Stimulated activated naive CD8-positive, alpha-beta T cell treated with anti-CD3 and anti-CD28 coated beads, Interleukin-15, amount 100 ng/mL, for 72 hours (primary cell): ENCODE measurements around the gene LETM1.

ENCODE experiments used
- ATAC-seq: fragments of 150-1000 bp; cut with Tn5 transposase; 2 replicates; pipeline ENCODE4 v1.10.0; 2021; ENCODE audit warnings: mild to moderate bottlenecking, moderate library complexity
- DNase-seq, 2 donors: peaks; one replicate each; pipeline ENCODE4 v3.0.0; 2021 to 2022
- H3K27ac Mint-ChIP-seq, 2 donors: one replicate each; pipeline ENCODE4 v1.8.0; 2022; ENCODE audit warnings: mild to moderate bottlenecking in 2 of 2, mixed read lengths in 2 of 2, moderate library complexity in 2 of 2
- H3K27me3 Mint-ChIP-seq: one replicate; pipeline ENCODE4 v1.8.0; 2022; ENCODE audit warnings: mixed read lengths
- H3K4me1 Mint-ChIP-seq: one replicate; pipeline ENCODE4 v1.8.0; 2022; ENCODE audit warnings: mild to moderate bottlenecking, mixed read lengths
- H3K4me3 Mint-ChIP-seq, 2 donors: one replicate each; pipeline ENCODE4 v1.8.0; 2022; ENCODE audit warnings: mild to moderate bottlenecking in 2 of 2, mixed read lengths in 2 of 2, moderate library complexity in 1 of 2
- H3K9me3 Mint-ChIP-seq, 2 donors: one replicate each; pipeline ENCODE4 v1.8.0; 2022; ENCODE audit warnings: mixed read lengths in 2 of 2

Gene LETM1

DNA sequence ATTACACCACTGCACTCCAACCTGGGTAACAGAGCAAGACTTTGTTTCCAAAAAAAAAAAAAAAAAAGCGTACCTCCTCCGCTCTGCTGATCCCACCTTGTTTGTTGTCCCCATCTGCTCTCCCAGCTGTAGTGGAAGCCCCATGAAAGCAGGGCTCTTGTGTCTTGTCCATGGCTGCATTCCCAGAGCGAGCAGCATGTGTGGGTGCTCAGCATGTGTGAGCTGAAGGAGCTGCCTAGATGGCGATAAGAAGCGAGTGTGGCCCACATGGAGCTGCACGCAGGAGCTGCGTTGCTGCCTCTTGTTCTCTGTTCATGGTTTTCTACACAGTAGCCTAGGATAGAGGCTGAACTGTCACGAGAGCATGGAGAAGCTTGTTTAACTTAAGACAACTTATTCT is 27.6 kb upstream of the LETM1 start:
- Mint-ChIP-seq H3K27ac (no peak overlapping the region), H3K9me3 (no peaks in the 10 kb centered on the region)
- ATAC-seq = no peak

GRCh38 chr4:1882850-1883271 is 26.9 kb upstream of the LETM1 start:
- H3K27me3 Mint-ChIP-seq = no peaks in the 10 kb centered on the region
- H3K9me3 Mint-ChIP-seq = no peaks in the 10 kb centered on the region
- DNase-seq (no peak), ATAC-seq (no peak)
- no peak overlapping the region for H3K27ac Mint-ChIP-seq
- no peak overlapping the region for H3K4me3 Mint-ChIP-seq
- peaks cover 30% of the 10 kb centered on the region for H3K4me1 Mint-ChIP-seq

More for the DNA sequence above, 27.6 kb upstream of the LETM1 start:
- H3K27me3 Mint-ChIP-seq = no peaks in the 10 kb centered on the region
- DNase-seq = no peak
- no peak overlapping the region for H3K4me3 Mint-ChIP-seq
- H3K4me1 Mint-ChIP-seq = peaks cover 27% of the 10 kb centered on the region

DNA sequence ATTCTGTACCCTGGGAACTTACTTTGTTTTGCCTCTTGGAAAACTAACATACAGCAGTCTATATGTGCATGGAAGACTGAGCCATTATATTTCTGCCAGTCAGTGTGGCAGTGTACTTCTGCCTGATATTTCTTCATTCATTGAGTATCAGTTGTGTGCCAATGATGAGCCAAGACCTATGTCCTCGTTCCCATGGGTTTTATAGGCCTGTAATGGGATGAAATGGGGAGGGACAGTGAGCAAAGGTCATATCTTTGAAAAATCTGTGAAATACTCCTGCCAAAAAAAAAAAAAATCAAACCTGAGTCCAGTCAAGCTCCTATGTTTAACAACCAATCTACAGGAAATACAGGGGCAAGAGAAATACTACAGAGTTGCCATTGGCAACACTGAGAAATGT is 24.4 kb upstream of the LETM1 start:
- DNase-seq = no peak
- Mint-ChIP-seq H3K27me3 (no peaks in the 10 kb centered on the region), H3K27ac (no peak overlapping the region), H3K4me1 (peaks cover 35% of the 10 kb centered on the region), H3K4me3 (no peak overlapping the region), H3K9me3 (no peaks in the 10 kb centered on the region)
- no peak for ATAC-seq

GRCh38 chr4:1879485-1879884 is 23.5 kb upstream of the LETM1 start:
- no peak overlapping the region for H3K27ac Mint-ChIP-seq
- H3K9me3 Mint-ChIP-seq = no peaks in the 10 kb centered on the region
- no peak overlapping the region for H3K4me3 Mint-ChIP-seq
- DNase-seq (no peak), ATAC-seq (no peak)
- H3K27me3 Mint-ChIP-seq = no peaks in the 10 kb centered on the region
- peaks cover 38% of the 10 kb centered on the region for H3K4me1 Mint-ChIP-seq

- no peaks in the 10 kb centered on the region for H3K27me3 Mint-ChIP-seq
- H3K4me1 Mint-ChIP-seq = peaks cover 61% of the 10 kb centered on the region
These were observed 18.2 kb upstream of the LETM1 start for GRCh38 chr4:1874201-1874600.

GRCh38 chr4:1873776-1874175 is 17.8 kb upstream of the LETM1 start:
- Mint-ChIP-seq H3K4me1 (peaks cover 60% of the 10 kb centered on the region), H3K4me3 (peak overlapping the region; percentile 22 to 29), H3K27ac (no peak overlapping the region), H3K27me3 (no peaks in the 10 kb centered on the region), H3K9me3 (no peaks in the 10 kb centered on the region)
- DNase-seq = no peak
- no peak for ATAC-seq

More at GRCh38 chr4:1874201-1874600, 18.2 kb upstream of the LETM1 start:
- ATAC-seq (no peak), DNase-seq (no peak)
- Mint-ChIP-seq H3K4me3 (peak overlapping the region; percentile 22 to 29), H3K9me3 (no peaks in the 10 kb centered on the region), H3K27ac (no peak overlapping the region)

DNA sequence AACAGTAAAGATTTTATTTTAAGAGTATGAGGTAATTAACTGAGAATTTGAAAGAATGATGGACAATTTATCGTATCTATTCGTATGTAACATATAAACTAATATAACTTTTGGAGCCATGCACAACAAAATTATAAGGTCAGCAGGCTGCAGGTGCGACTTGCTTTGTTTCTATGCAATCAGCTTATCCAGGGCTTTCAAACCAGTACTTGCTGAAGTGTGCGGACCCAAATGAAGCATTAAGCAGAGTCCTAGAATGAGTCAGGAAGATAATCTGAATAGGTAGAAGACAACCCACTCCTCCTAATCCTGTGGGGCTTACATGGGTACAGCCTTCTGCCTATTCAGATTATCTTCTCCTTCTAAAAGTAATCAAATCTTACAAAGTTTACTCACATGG is 17.3 kb upstream of the LETM1 start:
- ATAC-seq (no peak), DNase-seq (no peak)
- H3K4me3 Mint-ChIP-seq = peak overlapping the region; percentile 87 to 94
- H3K27me3 Mint-ChIP-seq = no peaks in the 10 kb centered on the region
- H3K4me1 Mint-ChIP-seq = peaks cover 55% of the 10 kb centered on the region
- peak overlapping the region; percentile 94 to 95 for H3K27ac Mint-ChIP-seq
- no peaks in the 10 kb centered on the region for H3K9me3 Mint-ChIP-seq

GRCh38 chr4:1872870-1873269 is 16.9 kb upstream of the LETM1 start:
- peak; percentile 49 for ATAC-seq
- H3K4me3 Mint-ChIP-seq = peak overlapping the region; percentile 87 to 94
- H3K27ac Mint-ChIP-seq = peak overlapping the region; percentile 94 to 95
- peaks cover 54% of the 10 kb centered on the region for H3K4me1 Mint-ChIP-seq
- H3K27me3 Mint-ChIP-seq = no peaks in the 10 kb centered on the region
- H3K9me3 Mint-ChIP-seq = no peaks in the 10 kb centered on the region
- DNase-seq = peak; percentile 35 to 43

DNA sequence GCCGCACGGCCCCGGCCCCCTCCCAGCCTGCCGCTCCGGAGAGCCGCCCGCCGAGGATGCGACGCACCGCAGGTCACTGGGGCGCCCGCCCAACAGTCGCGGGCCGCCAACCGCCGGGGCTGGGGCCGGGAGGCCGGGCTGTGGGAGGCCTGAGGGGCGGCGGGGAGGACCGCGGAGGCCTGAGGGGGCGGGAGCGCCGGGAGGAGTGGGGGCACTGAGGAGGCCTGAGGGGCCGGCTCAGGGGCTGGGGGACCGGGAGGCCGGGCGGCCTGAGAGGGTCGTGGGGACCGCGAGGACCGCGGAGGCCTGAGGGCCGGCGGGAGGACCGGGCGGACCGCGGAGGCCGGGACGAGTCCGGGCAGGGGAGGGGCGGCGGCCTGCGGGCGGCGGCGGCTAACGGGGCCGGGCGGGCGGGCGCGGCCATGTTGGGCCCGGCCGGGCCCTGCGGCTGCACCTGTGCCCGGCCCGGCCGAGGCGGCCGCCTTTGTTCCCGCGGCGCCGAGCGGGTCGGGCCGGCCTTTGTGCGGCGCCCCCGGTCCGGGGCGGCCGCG is 15.6 kb upstream of the LETM1 start:
- peaks cover 47% of the 10 kb centered on the region for H3K4me1 Mint-ChIP-seq
- DNase-seq (peak; percentile 56 to 58), ATAC-seq (peak; percentile 21)
- no peaks in the 10 kb centered on the region for H3K27me3 Mint-ChIP-seq
- peak overlapping the region; percentile 24 to 29 for H3K4me3 Mint-ChIP-seq
- peak overlapping the region in 1 of 2 donors; percentile 57 for H3K27ac Mint-ChIP-seq
- H3K9me3 Mint-ChIP-seq = no peaks in the 10 kb centered on the region

DNA sequence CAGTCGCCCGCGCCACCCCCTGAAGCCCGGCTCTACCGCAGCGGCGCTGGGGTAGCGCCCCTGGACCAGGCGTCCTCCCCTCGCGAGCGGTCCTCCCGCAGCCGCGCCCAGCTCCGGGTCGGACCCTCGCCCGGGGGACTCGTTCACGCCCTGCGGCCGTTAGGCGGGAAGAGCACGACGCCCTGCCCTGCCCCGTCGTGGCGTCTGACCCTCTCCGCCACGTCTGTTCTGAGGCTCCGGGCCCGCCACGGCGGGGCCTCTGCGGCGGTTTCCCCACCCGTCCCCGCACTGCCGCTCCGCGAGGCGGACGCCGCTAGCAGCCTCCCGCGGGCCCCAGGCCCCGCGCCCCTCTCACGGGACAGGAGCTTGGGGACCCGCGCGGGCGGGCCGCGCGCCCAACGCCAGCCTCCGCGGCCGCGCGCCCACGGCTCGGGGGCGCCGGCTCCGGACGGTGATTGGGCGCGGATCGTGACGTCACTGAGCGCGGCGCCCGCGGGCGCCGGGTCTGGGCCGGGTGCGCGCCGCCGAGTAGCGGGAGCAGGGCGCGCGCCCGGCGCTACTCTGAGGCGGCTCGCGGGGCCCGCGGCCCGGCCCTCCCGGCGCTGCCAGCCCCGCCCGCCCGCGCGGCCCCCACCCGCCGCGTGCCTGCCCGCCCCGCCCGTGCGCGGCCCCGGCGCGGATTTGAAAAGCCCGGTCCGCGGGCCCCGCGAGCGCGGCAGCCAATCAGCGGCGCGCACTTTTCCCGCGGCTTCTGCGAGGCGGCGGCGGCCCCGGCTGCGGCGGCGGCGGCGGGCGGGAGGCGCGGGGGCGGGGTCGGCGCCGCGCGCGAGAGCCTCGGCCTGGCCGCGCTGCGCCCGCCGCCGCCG is 14.9 kb upstream of the LETM1 start, which contains the start of gene NSD2:
TSS of gene NSD2 (plus strand) at position 816 of the 866 bp plus-strand sequence. CDS start 29,262 bp downstream, outside the sequence.
- Mint-ChIP-seq H3K27me3 (no peaks in the 10 kb centered on the region), H3K4me3 (peak within 1 kb of the TSS; percentile 87 to 94), H3K27ac (peak within 1 kb of the TSS; percentile 94 to 95), H3K9me3 (no peaks in the 10 kb centered on the region), H3K4me1 (peaks cover 45% of the 10 kb centered on the region)
- DNase-seq = peak; percentile 89 to 90
- ATAC-seq = peak; percentile 77

GRCh38 chr4:1870328-1870577 is 14.3 kb upstream of the LETM1 start:
- Mint-ChIP-seq H3K9me3 (no peaks in the 10 kb centered on the region), H3K27ac (peak overlapping the region; percentile 81 to 90), H3K4me3 (peak overlapping the region; percentile 87 to 91), H3K27me3 (no peaks in the 10 kb centered on the region), H3K4me1 (peaks cover 45% of the 10 kb centered on the region)
- DNase-seq = peak; percentile 84 to 87
- peak; percentile 72 for ATAC-seq

GRCh38 chr4:1869530-1870327 is 13.8 kb upstream of the LETM1 start:
- Mint-ChIP-seq H3K4me1 (peaks cover 42% of the 10 kb centered on the region), H3K27ac (peak overlapping the region; percentile 81 to 90), H3K27me3 (no peaks in the 10 kb centered on the region), H3K9me3 (no peaks in the 10 kb centered on the region), H3K4me3 (peak overlapping the region; percentile 87 to 91)
- DNase-seq = no peak
- peak; percentile 4 for ATAC-seq

DNA sequence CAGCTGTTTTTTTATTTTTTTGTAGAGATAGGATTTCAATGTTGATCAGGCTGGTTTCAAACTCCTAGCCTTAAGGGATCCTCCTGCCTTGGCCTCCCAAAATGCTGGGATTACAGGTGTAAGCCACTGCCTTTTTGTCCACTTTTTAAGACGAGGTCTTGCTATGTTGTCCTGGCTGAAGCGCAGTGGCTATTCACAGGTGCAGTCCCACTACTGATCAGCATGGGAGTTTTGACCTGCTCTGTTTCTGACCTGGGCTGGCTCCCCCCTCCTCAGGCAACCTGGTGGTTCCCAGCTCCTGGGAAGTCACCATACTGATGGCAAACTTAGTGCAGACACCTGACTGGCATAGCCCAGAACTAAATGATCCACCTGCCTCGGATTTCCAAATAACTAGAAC is 13.0 kb upstream of the LETM1 start:
- ATAC-seq (no peak), DNase-seq (no peak)
- no peak overlapping the region for H3K27ac Mint-ChIP-seq
- no peaks in the 10 kb centered on the region for H3K9me3 Mint-ChIP-seq
- no peak overlapping the region for H3K4me3 Mint-ChIP-seq
- peaks cover 34% of the 10 kb centered on the region for H3K4me1 Mint-ChIP-seq
- no peaks in the 10 kb centered on the region for H3K27me3 Mint-ChIP-seq

- Mint-ChIP-seq H3K4me3 (no peak overlapping the region), H3K4me1 (peaks cover 34% of the 10 kb centered on the region), H3K27ac (no peak overlapping the region), H3K9me3 (no peaks in the 10 kb centered on the region), H3K27me3 (no peaks in the 10 kb centered on the region)
- DNase-seq = no peak
- ATAC-seq = no peak
These were observed 12.3 kb upstream of the LETM1 start for GRCh38 chr4:1868293-1868692.

DNA sequence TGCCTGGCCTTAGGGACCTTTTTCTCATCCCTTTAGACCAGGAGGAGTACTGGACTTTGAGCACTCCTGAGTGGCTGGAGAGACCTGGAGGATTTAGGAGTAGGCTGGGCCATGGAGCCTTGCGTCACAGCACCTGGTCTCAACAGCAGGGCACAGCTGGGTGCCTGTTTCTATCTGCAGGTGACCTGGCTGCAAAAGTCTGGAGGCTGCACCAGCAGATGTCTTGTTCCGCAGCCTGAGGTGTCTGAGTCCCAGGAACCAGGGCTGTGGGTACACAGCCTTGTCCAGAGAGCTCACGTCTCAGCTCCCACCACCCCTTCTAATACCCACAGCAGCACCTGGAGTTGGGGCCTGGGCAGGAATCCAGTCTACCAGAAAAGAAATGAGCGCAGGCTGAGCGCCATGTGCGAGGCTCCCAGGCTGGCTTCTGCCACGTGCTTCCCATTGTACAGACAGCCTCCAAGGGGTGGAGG is 10.3 kb upstream of the LETM1 start:
- no peak overlapping the region for H3K4me3 Mint-ChIP-seq
- peaks cover 42% of the 10 kb centered on the region for H3K4me1 Mint-ChIP-seq
- H3K27me3 Mint-ChIP-seq = no peaks in the 10 kb centered on the region
- DNase-seq (no peak), ATAC-seq (no peak)
- H3K27ac Mint-ChIP-seq = no peak overlapping the region
- H3K9me3 Mint-ChIP-seq = no peaks in the 10 kb centered on the region
